Subcutaneous adipose tissue (tissue), 4 donors: ENCODE measurements around the gene MYO16. TPM values are rescaled to one million over a fixed set of nuclear protein-coding genes. Genes with fewer than 3 reads are reported as not detected.

Experiments used
- CTCF ChIP-seq: fragments of 450-650 bp; IDR thresholded peaks from one replicate; pipeline ENCODE4 v1.5.1; 2016; ENCODE audit warnings: low read depth, mild to moderate bottlenecking, control low read depth, antibody characterized with exemption, moderate library complexity
- total RNA-seq, 4 donors: library from RNA; depleted of rRNA; stranded (reverse); fragments of >200 nt; gene quantifications; one replicate each; pipeline ENCODE4 v1.1.0, GENCODE V29; 2016

Gene MYO16
- total RNA-seq, 4 donors from 2014 or later = 0.44 to 1.1 (median 0.58) TPM

DNA sequence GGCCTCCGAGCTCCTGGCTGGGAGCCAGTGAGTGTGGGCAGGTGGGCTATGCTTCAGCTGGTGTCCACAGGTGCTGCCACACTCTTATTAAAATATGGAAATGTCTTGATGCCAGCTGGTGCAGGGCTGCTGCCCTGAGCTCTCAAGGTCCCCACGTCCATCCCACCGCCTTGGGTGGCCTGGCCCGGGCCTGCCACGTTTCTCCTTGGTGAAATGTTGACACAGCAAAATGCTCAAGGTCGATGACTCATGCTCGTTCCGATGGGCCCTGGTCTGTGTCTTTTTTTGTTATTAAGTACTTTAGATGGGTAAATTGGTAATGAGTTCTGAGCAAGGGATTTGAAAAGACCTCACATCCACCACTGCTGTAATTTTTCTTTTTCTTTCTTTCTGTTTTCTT lies 524.7 kb downstream of the MYO16 start:
- no peak for TF ChIP-seq CTCF

DNA sequence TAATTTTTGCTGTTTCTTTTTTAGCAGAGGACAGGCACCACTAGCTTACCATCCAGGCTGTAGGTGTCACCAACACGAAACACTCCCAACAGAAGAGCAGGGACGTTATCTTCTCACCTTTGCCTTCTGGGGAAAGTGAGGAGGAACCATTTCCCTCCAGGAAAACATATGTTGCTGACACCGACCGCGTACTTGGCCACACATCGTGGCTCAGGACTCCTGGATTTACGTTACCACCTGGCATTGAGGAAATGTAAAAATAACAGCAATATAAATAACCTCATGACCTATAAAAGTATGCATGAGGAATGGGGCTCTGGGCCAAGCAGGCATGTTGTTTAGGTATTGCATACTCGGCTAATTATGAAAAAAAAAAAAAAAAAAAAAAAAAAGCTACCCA lies 525.1 kb downstream of the MYO16 start:
- TF ChIP-seq CTCF = no peak

DNA sequence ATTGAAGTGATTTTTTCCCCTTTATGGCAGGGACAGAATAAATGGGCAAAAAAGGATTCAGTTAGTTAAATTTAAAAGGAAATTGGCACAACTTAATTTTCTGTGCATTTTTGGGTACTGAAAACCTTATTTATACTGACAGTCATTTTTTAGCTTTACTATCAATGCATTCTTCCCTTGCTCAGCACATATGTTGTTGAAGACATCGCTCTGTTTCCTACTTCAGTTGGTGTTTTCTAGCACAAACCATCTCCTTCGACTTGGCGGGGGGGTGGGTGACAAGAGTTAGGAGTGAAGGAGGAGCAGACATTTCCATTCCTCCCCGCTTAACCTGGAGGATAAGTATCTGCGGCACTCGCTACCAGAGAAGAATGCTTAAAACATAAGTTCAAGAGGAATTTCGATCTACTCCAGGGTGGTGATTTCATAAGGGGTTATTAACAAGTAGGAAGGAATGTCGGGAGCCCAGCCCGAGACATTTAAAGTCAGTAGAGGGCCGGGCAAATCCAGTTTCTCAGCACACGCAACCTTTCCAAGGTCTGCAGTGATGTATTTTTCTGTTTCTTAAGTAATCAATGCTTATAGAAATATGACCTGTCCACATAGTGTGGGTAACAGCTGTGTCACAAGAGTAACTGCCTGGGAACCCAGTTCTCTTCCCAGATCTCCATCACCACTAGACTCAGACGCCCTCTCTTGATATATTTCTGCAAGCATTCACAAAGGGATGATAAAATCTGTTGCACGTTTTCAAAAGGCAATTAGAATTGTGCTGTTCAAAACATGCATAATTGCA lies 525.8 kb downstream of the MYO16 start:
- TF ChIP-seq CTCF = no peak

DNA sequence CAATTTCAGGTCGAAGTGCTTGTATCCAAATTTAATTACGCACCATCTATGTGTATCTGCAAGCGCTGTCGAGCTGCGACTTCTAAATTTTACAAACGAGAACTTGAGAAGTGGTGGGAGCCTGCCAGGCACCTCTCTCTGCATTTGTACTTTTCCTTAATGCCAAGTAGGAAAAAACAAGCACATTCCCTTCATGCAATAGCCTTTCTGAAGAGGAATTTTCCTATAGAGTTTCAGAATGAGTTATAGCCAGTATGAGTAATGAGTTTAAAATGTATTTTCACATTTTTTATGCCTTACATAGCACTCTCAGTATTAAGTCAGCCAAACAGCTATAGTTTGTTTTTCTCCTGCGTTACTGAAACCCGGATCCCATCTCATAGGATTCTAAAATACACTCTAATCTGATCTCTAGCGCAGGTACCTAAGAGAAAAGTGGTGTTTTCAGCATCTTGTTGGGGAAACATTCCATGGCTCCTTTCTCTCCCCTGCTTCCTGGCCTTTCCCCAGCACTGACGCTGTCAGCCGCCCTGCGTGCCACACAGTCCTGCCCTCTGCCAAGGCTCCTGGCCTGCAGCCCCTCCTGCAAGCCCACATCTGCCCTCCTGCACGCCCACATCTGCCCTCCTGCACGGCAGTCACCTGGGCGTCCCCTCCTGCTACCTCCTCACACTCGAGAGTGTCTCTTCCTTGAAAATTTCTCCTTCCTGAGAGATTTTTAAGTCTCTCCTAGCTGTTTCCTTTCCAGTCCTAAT lies 526.9 kb downstream of the MYO16 start:
- TF ChIP-seq CTCF = no peak

DNA sequence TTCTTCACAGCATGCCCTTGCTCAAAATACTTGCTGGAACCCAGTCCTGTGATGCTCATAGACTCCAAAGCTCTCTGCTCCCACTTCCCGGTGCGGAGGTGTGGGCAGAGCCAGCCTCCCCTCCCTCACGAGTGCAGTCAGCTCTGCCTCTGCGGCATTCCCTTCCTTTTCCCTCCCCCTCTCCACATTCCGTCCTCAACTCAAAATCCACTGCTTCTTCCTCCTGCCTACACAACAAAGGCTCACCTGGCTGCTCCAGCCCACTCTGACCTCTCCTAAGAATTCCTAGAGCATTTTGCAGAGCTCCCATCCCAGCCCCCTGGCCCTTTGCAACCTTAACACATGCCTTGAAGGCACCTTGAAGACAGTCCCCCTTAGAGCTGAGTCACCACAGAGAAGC lies 527.9 kb downstream of the MYO16 start:
- TF ChIP-seq CTCF = no peak

DNA sequence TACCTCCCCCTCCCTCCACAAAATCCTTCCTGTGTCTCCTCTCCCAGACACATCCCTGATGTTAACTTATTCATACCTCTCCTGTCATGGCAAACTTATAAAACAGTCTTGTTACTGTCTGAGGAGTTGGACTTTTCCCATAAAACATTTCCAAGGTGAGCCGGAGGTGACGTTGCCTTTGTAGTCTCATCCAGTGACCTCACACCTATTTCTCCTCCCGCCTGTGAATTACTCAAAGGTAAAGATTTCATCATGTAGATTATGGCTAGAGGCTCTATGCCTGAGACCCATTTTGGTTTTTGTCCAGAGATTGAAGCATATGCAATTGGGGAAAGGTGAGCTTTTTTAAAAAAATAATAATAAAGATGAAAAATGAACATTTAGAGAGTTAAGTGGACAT lies 529.0 kb downstream of the MYO16 start:
- no peak for TF ChIP-seq CTCF

DNA sequence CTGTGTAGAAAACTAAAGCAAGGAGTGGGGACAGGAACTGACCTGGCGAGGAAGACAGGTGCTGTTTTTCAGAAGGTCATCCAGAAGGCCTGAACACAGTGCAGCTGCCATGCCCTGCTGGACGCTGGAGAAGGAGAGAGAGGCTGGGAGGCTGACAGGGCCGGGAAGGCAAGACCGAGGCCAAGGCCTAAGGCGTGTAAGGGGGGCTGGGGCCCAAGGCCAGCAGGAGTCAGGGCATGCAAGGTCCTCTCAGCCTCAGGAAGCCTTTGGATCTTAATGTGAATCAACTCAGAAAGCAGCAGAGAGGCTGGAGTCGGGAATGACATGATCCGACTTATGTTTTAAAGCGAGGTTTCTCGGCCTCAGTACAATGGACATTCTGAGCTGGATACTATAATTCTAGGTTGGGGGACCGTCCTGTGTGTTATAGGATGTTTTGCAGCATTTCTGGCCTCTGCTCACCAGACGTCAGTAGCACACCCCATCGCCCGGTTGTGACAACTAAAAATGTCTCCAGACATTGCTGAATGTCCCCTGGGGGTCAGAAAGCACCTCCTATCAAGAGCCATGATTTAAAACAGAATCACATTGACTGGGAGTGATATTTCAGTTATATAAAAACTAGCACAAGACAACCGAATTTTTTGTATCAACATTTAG lies 530.4 kb downstream of the MYO16 start:
- TF ChIP-seq CTCF = no peak
